DND-41 (cell line): ENCODE measurements around the gene ALDH1A2.

ENCODE experiments used
- ATAC-seq: fragments of 200-7000 bp; cut with Tn5 transposase; 3 replicates; pipeline ENCODE4 v1.9.1; 2021; ENCODE audit warnings: low read depth; ENCODE audit not compliant: insufficient read depth
- DNase-seq: peaks from one replicate; pipeline ENCODE4 v3.0.0-alpha.2; 2020
- H2AFZ ChIP-seq: 2 replicates; pipeline ENCODE4 v1.6.0; 2012; ENCODE audit warnings: low read depth, low read length
- H3K27ac ChIP-seq: 2 replicates; pipeline ENCODE4 v1.5.1; 2012; ENCODE audit warnings: low read length, inconsistent platforms
- H3K27me3 ChIP-seq: fragments of 200-600 bp; sonication (generic); 2 replicates; pipeline ENCODE4 v1.6.0; 2012; ENCODE audit warnings: low read length, mild to moderate bottlenecking, inconsistent platforms; ENCODE audit not compliant: insufficient read depth, poor library complexity
- H3K36me3 ChIP-seq: 2 replicates; pipeline ENCODE4 v1.5.1; 2012; ENCODE audit warnings: low read length, inconsistent platforms; ENCODE audit not compliant: insufficient read depth
- H3K4me1 ChIP-seq: 2 replicates; pipeline ENCODE4 v1.5.1; 2012; ENCODE audit warnings: mild to moderate bottlenecking, low read length; ENCODE audit not compliant: insufficient read depth
- H3K4me2 ChIP-seq: 2 replicates; pipeline ENCODE4 v1.6.0; 2012; ENCODE audit warnings: mild to moderate bottlenecking, moderate library complexity, low read length, inconsistent platforms; ENCODE audit not compliant: insufficient read depth
- H3K4me3 ChIP-seq, 2 experiments: fragments of 200-600 bp in 1 of 2; shearing (Covaris generic) in 1 of 2; 2 replicates each; pipeline ENCODE4 v1.5.1; 2012 to 2016; ENCODE audit warnings: inconsistent platforms in 2 of 2, low read length in 2 of 2, mild to moderate bottlenecking in 2 of 2, low read depth in 1 of 2, moderate library complexity in 1 of 2
- H3K79me2 ChIP-seq: 2 replicates; pipeline ENCODE4 v1.6.0; 2012; ENCODE audit warnings: low read length, inconsistent platforms; ENCODE audit not compliant: insufficient read depth
- H3K9ac ChIP-seq: 2 replicates; pipeline ENCODE4 v1.6.0; 2012; ENCODE audit warnings: low read depth, mild to moderate bottlenecking, inconsistent platforms, low read length, moderate library complexity
- H3K9me3 ChIP-seq: 2 replicates; pipeline ENCODE4 v1.5.1; 2012; ENCODE audit warnings: low read length, moderate library complexity, mild to moderate bottlenecking, inconsistent platforms; ENCODE audit not compliant: insufficient read depth, severe bottlenecking
- H4K20me1 ChIP-seq: 2 replicates; pipeline ENCODE4 v1.6.0; 2012; ENCODE audit warnings: low read length; ENCODE audit not compliant: insufficient read depth
- EZH2 ChIP-seq: IDR thresholded peaks from 3 replicates; pipeline ENCODE4 v1.6.1; 2012; ENCODE audit warnings: borderline replicate concordance, low read depth, mild to moderate bottlenecking, moderate library complexity, low read length, inconsistent platforms; ENCODE audit not compliant: severe bottlenecking
- TF ChIP-seq, protein P1 (sequence below): IDR thresholded peaks from 2 replicates; pipeline ENCODE4 v1.5.1; 2012; ENCODE audit warnings: borderline replicate concordance, low read length, moderate library complexity, mild to moderate bottlenecking; ENCODE audit not compliant: poor library complexity, severe bottlenecking; ENCODE audit errors: extremely low read depth

The ALDH1A2 gene

DNA sequence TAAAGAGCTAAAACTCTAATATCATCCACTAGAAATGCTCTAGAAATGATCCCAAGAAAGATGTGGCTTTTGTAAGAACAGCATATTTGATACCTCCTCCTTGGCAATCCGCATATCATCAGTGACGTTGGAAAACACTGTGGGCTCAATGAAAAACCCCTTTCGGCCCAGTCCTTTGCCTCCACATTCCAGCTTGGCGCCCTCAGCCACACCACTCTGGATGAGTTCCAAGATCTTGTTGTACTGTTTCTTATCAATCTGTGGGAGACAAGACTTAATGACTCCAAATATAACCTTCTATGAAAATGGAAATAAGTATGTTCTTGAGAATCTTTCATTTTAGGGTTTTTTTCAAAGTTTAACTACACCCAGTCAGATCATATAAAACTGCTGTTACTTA, 103.6 kb downstream of the ALDH1A2 start:
- Histone ChIP-seq H3K4me3 (no peak overlapping the region), H3K79me2 (no peaks in the 10 kb centered on the region), H2AFZ (no peak overlapping the region), H3K9me3 (no peaks in the 10 kb centered on the region), H4K20me1 (no peaks in the 10 kb centered on the region), H3K27me3 (peaks cover 20% of the 10 kb centered on the region), H3K27ac (no peak overlapping the region), H3K4me1 (no peaks in the 10 kb centered on the region), H3K9ac (no peak overlapping the region), H3K36me3 (no peaks in the 10 kb centered on the region), H3K4me2 (no peak overlapping the region)
- DNase-seq = no peak
- ATAC-seq = no peak
- TF ChIP-seq, protein P1, sequence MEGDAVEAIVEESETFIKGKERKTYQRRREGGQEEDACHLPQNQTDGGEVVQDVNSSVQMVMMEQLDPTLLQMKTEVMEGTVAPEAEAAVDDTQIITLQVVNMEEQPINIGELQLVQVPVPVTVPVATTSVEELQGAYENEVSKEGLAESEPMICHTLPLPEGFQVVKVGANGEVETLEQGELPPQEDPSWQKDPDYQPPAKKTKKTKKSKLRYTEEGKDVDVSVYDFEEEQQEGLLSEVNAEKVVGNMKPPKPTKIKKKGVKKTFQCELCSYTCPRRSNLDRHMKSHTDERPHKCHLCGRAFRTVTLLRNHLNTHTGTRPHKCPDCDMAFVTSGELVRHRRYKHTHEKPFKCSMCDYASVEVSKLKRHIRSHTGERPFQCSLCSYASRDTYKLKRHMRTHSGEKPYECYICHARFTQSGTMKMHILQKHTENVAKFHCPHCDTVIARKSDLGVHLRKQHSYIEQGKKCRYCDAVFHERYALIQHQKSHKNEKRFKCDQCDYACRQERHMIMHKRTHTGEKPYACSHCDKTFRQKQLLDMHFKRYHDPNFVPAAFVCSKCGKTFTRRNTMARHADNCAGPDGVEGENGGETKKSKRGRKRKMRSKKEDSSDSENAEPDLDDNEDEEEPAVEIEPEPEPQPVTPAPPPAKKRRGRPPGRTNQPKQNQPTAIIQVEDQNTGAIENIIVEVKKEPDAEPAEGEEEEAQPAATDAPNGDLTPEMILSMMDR = no peak
- TF ChIP-seq EZH2 = no peak

DNA sequence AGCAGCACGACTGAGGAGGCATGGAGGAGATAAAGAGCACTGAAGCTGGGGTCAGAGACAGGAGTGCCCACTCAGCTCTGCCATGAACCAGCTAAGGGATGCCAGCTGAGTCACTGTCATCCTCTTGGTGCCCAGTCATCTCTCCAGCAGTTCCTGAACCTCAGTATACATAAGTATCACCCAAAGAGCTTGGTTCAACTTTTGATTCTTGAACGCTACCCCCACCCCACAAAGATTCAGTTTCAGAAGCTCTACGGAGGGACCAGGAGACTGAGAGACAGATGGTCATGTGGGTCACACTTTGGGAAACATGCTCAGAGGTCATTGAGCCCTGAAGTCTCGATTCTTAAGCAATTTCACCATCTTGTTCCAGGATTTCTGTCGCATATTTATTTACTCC, 108.4 kb downstream of the ALDH1A2 start:
- Histone ChIP-seq H3K27me3 (peaks cover 18% of the 10 kb centered on the region), H4K20me1 (no peaks in the 10 kb centered on the region), H3K27ac (no peak overlapping the region), H3K4me1 (no peaks in the 10 kb centered on the region), H3K79me2 (no peaks in the 10 kb centered on the region), H3K9me3 (no peaks in the 10 kb centered on the region), H3K36me3 (no peaks in the 10 kb centered on the region), H3K9ac (no peak overlapping the region), H3K4me3 (no peak overlapping the region), H3K4me2 (no peak overlapping the region), H2AFZ (no peak overlapping the region)
- DNase-seq = no peak
- ATAC-seq = no peak
- TF ChIP-seq, protein P1 = no peak
- TF ChIP-seq EZH2 = no peak

DNA sequence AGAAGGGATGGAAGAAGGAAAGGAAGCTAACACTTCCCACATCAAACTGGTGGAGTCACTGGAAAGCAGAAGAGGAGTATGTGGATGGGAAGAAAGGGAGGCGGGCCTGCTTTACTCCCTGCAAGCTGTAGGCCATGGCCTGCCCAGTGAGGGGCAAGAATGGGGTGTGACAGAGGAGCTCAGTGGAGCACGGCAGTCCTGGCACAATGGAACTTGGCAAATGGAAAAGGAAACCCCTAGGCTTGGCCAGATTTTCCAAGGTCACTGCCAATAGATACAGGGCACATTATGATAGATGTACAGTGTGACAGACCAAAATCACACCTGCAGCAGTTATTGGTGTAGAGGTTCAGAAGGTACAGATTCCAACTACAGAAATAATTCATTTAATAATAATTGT, 111.6 kb downstream of the ALDH1A2 start:
- Histone ChIP-seq H3K79me2 (no peaks in the 10 kb centered on the region), H3K27ac (no peak overlapping the region), H3K4me1 (no peaks in the 10 kb centered on the region), H3K36me3 (no peaks in the 10 kb centered on the region), H3K4me2 (no peak overlapping the region), H2AFZ (no peak overlapping the region), H3K4me3 (no peak overlapping the region), H3K9ac (no peak overlapping the region), H3K9me3 (no peaks in the 10 kb centered on the region), H4K20me1 (no peaks in the 10 kb centered on the region), H3K27me3 (peaks cover 20% of the 10 kb centered on the region)
- no peak for DNase-seq
- TF ChIP-seq, protein P1 = no peak
- TF ChIP-seq EZH2 = no peak
- no peak for ATAC-seq
